ENCODE data around the gene KCP. TPM values are rescaled to one million over a fixed set of nuclear protein-coding genes. Genes with fewer than 3 reads are reported as not detected.
A peak's percentile ranks its signal among the peaks of the same experiment; 100 is the strongest.

The KCP gene
- total RNA-seq, 4 donors from 2014 or later, result 0.46 to 3.3 (median 1.2) TPM

DNA sequence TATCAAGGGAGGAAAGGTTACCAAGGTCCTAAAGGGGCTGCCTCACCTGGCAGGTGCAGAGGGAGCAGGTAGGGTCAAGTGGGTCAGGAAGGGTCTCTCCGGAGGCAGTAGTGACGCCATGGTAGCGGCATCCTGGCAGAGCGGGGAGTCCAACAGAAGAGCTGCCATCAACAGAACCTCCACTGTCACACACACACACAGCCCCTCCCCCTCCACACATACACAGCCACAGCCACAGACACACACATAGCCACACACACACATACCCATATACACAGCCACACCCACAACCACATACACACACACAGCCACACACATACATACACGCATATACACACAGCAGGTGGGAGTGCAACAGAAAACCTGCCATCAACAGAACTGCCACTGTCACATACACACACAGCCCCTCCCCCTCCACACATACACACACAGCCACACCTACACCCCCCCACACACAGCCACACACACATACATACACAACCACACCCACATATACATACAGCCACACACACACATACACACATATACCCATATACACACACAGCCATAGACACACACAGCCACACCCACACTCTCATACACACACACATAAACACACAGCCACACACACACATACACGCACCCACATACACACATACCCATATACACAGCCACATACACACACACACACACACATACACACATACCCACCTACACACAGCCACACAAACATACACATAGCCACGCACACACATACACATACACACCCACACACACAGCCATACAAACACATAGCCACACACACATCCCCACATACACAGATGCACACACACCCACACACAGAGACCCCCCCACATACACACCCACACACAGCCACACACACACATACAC, 23.1 kb downstream of the KCP start:
- DNase-seq (ENCODE audit: low spot score), result no peak
- TF ChIP-seq CTCF (IDR thresholded peaks at IDR 0.05), result no peak
- ATAC-seq (ENCODE audit: low FRiP score), result no peak

- TF ChIP-seq CTCF (IDR thresholded peaks at IDR 0.05), result no peak
- no peak for ATAC-seq (ENCODE audit: low FRiP score)
- no peak for DNase-seq (ENCODE audit: low spot score)
Measured at GRCh38 chr7:128886391-128887168, 23.9 kb downstream of the KCP start.

DNA sequence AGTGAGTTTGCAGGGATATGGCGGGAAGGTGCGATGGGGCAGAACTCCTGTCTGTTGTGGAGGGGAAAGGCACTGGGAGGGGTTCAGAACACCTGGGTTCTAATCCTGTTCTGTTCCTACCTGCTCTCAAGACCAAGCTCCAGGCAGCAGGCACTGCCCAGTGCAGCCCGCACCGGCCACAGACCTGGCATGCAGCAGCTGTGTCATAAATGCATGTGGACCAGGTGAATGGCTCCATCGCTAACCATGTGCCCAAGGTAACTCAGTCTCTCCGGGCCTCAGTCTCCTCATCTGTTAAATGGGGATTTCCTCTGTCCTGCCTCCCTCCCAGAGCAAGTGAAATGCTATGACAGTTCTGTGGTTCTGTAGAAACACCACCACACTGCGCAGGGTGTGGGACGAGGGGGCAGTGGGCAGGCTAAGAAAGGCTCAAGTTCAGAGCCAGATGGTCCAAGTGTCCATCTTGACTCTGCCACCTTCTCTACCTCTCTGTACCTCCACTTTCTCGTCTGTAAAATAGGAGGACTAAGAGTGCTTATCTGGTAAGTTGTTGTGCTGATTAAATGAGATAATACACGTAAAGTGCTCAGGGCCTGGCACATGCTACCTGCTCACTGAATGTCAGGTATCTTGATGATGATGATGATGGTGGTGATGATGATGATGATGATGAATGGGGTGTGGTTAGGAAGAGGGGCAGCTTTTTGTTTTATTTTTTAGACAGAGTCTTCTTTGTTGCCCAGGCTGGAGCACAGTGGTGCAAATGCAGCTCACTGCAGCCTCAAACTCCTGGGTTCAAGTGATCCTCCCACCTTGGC, 24.9 kb downstream of the KCP start:
- no peak for ATAC-seq (ENCODE audit: low FRiP score)
- no peak for DNase-seq (ENCODE audit: low spot score)

DNA sequence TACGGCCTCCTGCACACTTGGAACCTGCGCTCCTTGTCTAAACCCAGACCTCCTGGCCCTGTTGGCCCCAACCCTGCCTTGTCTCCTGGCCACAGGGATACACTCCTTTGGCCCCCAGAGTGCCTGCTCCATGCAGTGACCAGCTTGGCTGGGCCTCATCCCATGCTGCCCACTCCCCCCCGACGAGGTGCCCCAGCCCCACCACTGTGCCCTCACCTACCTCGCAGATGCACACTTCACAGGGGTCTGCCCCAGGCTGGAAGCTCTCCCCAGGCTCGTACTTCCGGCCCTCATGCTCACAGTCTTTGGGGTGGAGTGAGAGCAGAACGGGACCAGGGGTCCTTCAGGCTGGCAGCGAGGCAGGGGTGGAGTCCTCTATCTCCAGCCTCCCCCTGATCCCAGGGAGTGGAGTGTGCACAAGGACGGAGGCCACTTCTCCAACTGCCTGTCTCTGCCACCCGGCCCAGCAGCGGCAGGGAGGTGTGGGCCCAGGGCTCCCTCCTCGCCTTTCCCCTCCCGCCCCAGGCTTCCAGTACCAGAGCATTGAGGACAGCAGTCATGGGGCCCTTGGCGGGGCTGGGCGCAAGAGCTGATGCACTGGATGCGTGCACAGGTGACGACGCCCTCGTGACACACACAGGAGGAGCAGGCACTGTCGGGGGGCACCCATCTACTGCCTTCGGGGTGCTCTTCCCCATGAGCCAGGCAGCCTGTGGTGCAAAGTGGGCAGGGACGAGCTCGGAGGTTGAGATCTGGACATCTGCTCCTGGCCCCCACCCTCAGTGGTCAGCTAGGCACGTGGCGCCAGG, 25.7 kb downstream of the KCP start:
- no peak for ATAC-seq (ENCODE audit: low FRiP score)
- no peak for TF ChIP-seq CTCF (IDR thresholded peaks at IDR 0.05)
- no peak for DNase-seq (ENCODE audit: low spot score)

More for the DNA sequence above, 24.9 kb downstream of the KCP start:
- no peak for TF ChIP-seq CTCF (IDR thresholded peaks at IDR 0.05)

DNA sequence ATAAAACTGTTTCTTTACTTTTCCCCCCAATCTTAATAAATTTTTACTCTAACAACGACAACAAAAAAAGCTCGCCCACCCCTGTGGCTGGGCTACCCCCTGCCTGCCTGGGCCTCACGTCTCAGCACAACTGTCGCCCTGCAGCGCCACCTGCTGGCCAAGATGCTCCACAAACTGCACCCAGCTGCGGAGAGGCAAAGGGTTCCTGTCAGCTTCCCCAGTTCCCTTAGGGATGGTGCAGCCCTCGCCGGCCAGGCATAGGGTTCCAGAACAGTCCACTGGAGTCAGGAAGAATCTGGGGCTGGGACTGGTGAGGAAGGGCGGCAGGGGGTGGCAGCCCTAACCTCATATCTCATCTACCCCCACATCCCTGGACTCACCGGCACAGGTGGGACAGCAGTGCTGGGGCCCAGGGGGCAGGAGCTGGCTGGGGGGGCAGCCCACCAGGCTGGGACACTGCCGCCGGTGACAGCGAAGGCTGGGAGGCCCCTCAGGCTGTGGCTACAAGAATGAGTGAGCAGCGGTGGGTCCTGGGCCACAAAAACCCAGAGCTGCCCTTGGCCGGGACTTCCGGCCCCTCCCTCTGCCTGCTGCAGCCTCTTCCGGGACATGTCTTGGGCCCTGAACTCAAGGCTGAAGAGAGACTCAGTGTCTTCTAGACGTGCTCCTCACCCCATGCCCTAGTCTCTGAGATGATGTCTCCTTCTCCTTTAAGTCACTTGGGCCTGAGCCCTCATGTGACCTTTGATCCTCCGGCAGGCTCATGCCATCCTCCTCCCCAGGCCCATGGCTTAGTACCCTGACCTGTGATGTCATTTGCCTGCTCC, 26.7 kb downstream of the KCP start:
- TF ChIP-seq CTCF (IDR thresholded peaks at IDR 0.05), result peak in 1 of 3 donors; percentile 79
- ATAC-seq (ENCODE audit: low FRiP score), result peak; percentile 33
- DNase-seq (ENCODE audit: low spot score), result peak; percentile 90

All from omental fat pad (tissue), 4 donors.